ENCODE measurements around the gene KATNAL1.
"Not testable (repeated sequence)": the region's sequence is repeated elsewhere in the genome, so short reads cannot be mapped to it uniquely, and the experiment has no call there.

Gene KATNAL1

GRCh38 chr13:30289533-30289932 is 17.8 kb downstream of the KATNAL1 start:
- H3K4me3 ChIP-seq (ENCODE audit: low read depth, low read length), result no peak overlapping the region

GRCh38 chr13:30286059-30286458 is 21.3 kb downstream of the KATNAL1 start:
- POLR2A ChIA-PET; DNase-seq (ENCODE audit: low read depth, low spot score); H3K4me3 ChIP-seq (ENCODE audit: low read depth, low read length): not testable (repeated sequence)
- CTCF ChIA-PET, result interaction anchor here (0.9 kb wide), 1 partner anchor 154 kb away, joined by 3 read pairs; no protein-coding TSS in a partner anchor

More at GRCh38 chr13:30289533-30289932, 17.8 kb downstream of the KATNAL1 start:
- no peak for DNase-seq (ENCODE audit: low read depth, low spot score)
- POLR2A ChIA-PET, result no interaction called here
- TF ChIP-seq CTCF (IDR thresholded peaks at IDR 0.05; ENCODE audit: insufficient read depth, low read length, missing control alignments), result no peak
- CTCF ChIA-PET, result interaction anchor here (0.9 kb wide), 1 partner anchor 13 kb away, joined by 4 read pairs; no protein-coding TSS in a partner anchor

GRCh38 chr13:30276178-30276577 is 31.2 kb downstream of the KATNAL1 start:
- TF ChIP-seq CTCF (IDR thresholded peaks at IDR 0.05; ENCODE audit: insufficient read depth, low read length, missing control alignments), result no peak
- no peak overlapping the region for H3K4me3 ChIP-seq (ENCODE audit: low read depth, low read length)
- POLR2A ChIA-PET, result no interaction called here
- CTCF ChIA-PET, result interaction anchor here (1.1 to 1.7 kb wide), 3 partner anchors 14 to 143 kb away, joined by 3 to 4 read pairs (median 4); no protein-coding TSS in a partner anchor
- no peak for DNase-seq (ENCODE audit: low read depth, low spot score)

- ChIA-PET POLR2A (no interaction called here), CTCF (no interaction called here)
- H3K4me3 ChIP-seq (ENCODE audit: low read depth, low read length), result no peak overlapping the region
- TF ChIP-seq CTCF (IDR thresholded peaks at IDR 0.05; ENCODE audit: insufficient read depth, low read length, missing control alignments), result no peak
- no peak for DNase-seq (ENCODE audit: low read depth, low spot score)
Observed at GRCh38 chr13:30274083-30274482, 33.3 kb downstream of the KATNAL1 start.

- H3K4me3 ChIP-seq (ENCODE audit: low read depth, low read length); CTCF ChIA-PET; DNase-seq (ENCODE audit: low read depth, low spot score); POLR2A ChIA-PET: not testable (repeated sequence)
Observed at GRCh38 chr13:30270035-30270434, 37.3 kb downstream of the KATNAL1 start.

GRCh38 chr13:30268673-30269072 is 38.7 kb downstream of the KATNAL1 start:
- CTCF ChIA-PET, result interaction anchor here (1.1 kb wide), 1 partner anchor 19 kb away, joined by 4 read pairs; no protein-coding TSS in a partner anchor
- no peak for TF ChIP-seq CTCF (IDR thresholded peaks at IDR 0.05; ENCODE audit: insufficient read depth, low read length, missing control alignments)

GRCh38 chr13:30266756-30267155 is 40.6 kb downstream of the KATNAL1 start:
- no peak for DNase-seq (ENCODE audit: low read depth, low spot score)
- no peak overlapping the region for H3K4me3 ChIP-seq (ENCODE audit: low read depth, low read length)
- TF ChIP-seq CTCF (IDR thresholded peaks at IDR 0.05; ENCODE audit: insufficient read depth, low read length, missing control alignments), result no peak
- POLR2A ChIA-PET, result no interaction called here
- CTCF ChIA-PET, result no interaction called here

More at GRCh38 chr13:30268673-30269072, 38.7 kb downstream of the KATNAL1 start:
- POLR2A ChIA-PET, result no interaction called here
- no peak overlapping the region for H3K4me3 ChIP-seq (ENCODE audit: low read depth, low read length)
- no peak for DNase-seq (ENCODE audit: low read depth, low spot score)

GRCh38 chr13:30259149-30259733 is 48.1 kb downstream of the KATNAL1 start:
- DNase-seq (ENCODE audit: low read depth, low spot score); H3K4me3 ChIP-seq (ENCODE audit: low read depth, low read length); POLR2A ChIA-PET: not testable (repeated sequence)
- CTCF ChIA-PET, result interaction anchor here (1.0 kb wide), 1 partner anchor 10 kb away, joined by 3 read pairs; no protein-coding TSS in a partner anchor
